22Rv1 (cell line): ENCODE results near the gene HPS1.

ENCODE experiments used
- ZFX ChIP-seq: fragments of 450-650 bp; IDR thresholded peaks from 2 replicates; pipeline ENCODE4 v1.6.1; 2017; ENCODE audit warnings: antibody characterized with exemption, borderline replicate concordance
- TF ChIP-seq, protein P1 (sequence below): fragments of 450-650 bp; IDR thresholded peaks from 2 replicates; pipeline ENCODE4 v1.5.1; 2017; ENCODE audit warnings: mild to moderate bottlenecking

DNA sequence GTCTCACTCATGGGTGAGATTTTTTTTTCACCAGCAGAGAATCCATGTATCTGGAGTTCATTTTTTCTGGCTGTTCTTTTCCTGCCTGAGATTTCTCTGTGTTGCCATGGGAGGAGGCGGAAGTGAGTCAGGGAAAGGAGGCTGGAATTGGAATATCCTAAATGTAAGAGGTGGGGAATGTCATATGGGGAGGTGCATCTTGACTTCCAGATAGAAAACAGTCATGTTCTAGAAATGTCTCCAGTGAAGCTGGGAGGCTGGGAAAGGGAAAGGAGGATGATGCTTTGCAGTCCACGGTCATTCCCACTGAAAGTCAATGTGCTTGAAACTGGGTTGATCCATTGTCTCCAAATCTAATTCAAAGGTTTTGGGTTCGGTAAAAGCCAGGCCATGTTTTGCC, 39.7 kb upstream of the HPS1 start:
- TF ChIP-seq, protein P1, sequence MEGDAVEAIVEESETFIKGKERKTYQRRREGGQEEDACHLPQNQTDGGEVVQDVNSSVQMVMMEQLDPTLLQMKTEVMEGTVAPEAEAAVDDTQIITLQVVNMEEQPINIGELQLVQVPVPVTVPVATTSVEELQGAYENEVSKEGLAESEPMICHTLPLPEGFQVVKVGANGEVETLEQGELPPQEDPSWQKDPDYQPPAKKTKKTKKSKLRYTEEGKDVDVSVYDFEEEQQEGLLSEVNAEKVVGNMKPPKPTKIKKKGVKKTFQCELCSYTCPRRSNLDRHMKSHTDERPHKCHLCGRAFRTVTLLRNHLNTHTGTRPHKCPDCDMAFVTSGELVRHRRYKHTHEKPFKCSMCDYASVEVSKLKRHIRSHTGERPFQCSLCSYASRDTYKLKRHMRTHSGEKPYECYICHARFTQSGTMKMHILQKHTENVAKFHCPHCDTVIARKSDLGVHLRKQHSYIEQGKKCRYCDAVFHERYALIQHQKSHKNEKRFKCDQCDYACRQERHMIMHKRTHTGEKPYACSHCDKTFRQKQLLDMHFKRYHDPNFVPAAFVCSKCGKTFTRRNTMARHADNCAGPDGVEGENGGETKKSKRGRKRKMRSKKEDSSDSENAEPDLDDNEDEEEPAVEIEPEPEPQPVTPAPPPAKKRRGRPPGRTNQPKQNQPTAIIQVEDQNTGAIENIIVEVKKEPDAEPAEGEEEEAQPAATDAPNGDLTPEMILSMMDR = no peak
- TF ChIP-seq ZFX = no peak
